K562 (cell line): ENCODE results near the gene ATXN7L2. TPM values are rescaled to one million over a fixed set of nuclear protein-coding genes. Genes with fewer than 3 reads are reported as not detected.

Experiments
- ARID1B ChIP-seq: fragments of 450-650 bp; IDR thresholded peaks from 2 replicates; pipeline ENCODE4 v1.6.1; 2016; ENCODE audit warnings: antibody characterized with exemption, mild to moderate bottlenecking, inconsistent platforms
- CBFA2T3 ChIP-seq: fragments of 450-650 bp; IDR thresholded peaks from 2 replicates; pipeline ENCODE4 v1.6.1; 2017
- E2F6 ChIP-seq, 2 experiments: IDR thresholded peaks; 2 replicates each; pipeline ENCODE4 v1.6.1; 2011; ENCODE audit warnings: borderline replicate concordance in 1 of 2, control low read depth in 1 of 2, low read depth in 1 of 2, low read length in 1 of 2, mild to moderate bottlenecking in 1 of 2, mixed read lengths in 1 of 2, moderate library complexity in 1 of 2; ENCODE audit not compliant: insufficient read depth in 1 of 2, insufficient read length in 1 of 2, poor library complexity in 1 of 2, severe bottlenecking in 1 of 2; ENCODE audit errors: extremely low read depth in 1 of 2
- ETS2 ChIP-seq: IDR thresholded peaks from 2 replicates; pipeline ENCODE4 v1.6.1; 2016; ENCODE audit warnings: borderline replicate concordance, missing genetic modification characterization, mild to moderate bottlenecking, moderate library complexity, missing compliant biosample characterization; ENCODE audit not compliant: poor library complexity, severe bottlenecking
- FUS ChIP-seq: fragments of 200-400 bp; formaldehyde crosslinking; optimal IDR thresholded peaks from 2 replicates; pipeline ENCODE3; 2017; ENCODE audit warnings: low read depth, low read length
- HNRNPL ChIP-seq: fragments of 200-400 bp; formaldehyde crosslinking; IDR thresholded peaks from 2 replicates; pipeline ENCODE4 v1.6.1; 2017; ENCODE audit warnings: low read depth, mild to moderate bottlenecking, low read length
- MAX ChIP-seq: sonication (generic); formaldehyde crosslinking; IDR thresholded peaks from 2 replicates; pipeline ENCODE4 v1.9.0; 2022; ENCODE audit warnings: mild to moderate bottlenecking, missing genetic modification reagents
- MCM5 ChIP-seq: fragments of 450-650 bp; IDR thresholded peaks from 2 replicates; pipeline ENCODE4 v1.6.1; 2016; ENCODE audit warnings: low read depth
- MIER1 ChIP-seq: fragments of 450-650 bp; IDR thresholded peaks from 2 replicates; pipeline ENCODE4 v1.6.1; 2016; ENCODE audit warnings: antibody characterized with exemption, mild to moderate bottlenecking, low read depth
- NCOR1 ChIP-seq: fragments of 450-650 bp; IDR thresholded peaks from 2 replicates; pipeline ENCODE4 v1.6.1; 2016; ENCODE audit warnings: mild to moderate bottlenecking, moderate library complexity
- NFE2L1 ChIP-seq: fragments of 450-650 bp; IDR thresholded peaks from 2 replicates; pipeline ENCODE4 v1.6.1; 2016; ENCODE audit warnings: missing genetic modification characterization, low read depth, mild to moderate bottlenecking, missing compliant biosample characterization, moderate library complexity, borderline replicate concordance
- RBM34 ChIP-seq: fragments of 200-400 bp; formaldehyde crosslinking; IDR thresholded peaks from 2 replicates; pipeline ENCODE4 v1.6.1; 2018; ENCODE audit warnings: low read length, borderline replicate concordance; ENCODE audit not compliant: insufficient read depth
- RNF2 ChIP-seq: sonication (generic); IDR thresholded peaks from 2 replicates; pipeline ENCODE4 v1.6.1; 2016
- SMARCA5 ChIP-seq: fragments of 450-650 bp; IDR thresholded peaks from 2 replicates; pipeline ENCODE4 v1.6.1; 2016
- SOX6 ChIP-seq: fragments of 450-650 bp; IDR thresholded peaks from 2 replicates; pipeline ENCODE4 v1.6.1; 2014; ENCODE audit warnings: mild to moderate bottlenecking
- SRF ChIP-seq, 2 experiments: fragments of 250-450, 450-650 bp in 1 of 2; sonication (Bioruptor Pico) in 1 of 2; sonication (generic) in 1 of 2; formaldehyde crosslinking; IDR thresholded peaks; 2 replicates each; pipeline versions ENCODE4 v1.5.0 to v1.5.1; 2020 to 2022; ENCODE audit warnings: mild to moderate bottlenecking in 1 of 2, missing genetic modification reagents in 1 of 2
- TAL1 ChIP-seq: fragments of 450-650 bp; IDR thresholded peaks from 2 replicates; pipeline ENCODE4 v1.6.1; 2016; ENCODE audit warnings: mild to moderate bottlenecking
- TEAD4 ChIP-seq, 2 experiments: sonication (generic) in 1 of 2; formaldehyde crosslinking in 1 of 2; IDR thresholded peaks; 2 replicates each; pipeline versions ENCODE4 v1.6.1 to v1.8.0; 2012 to 2022; ENCODE audit warnings: borderline replicate concordance in 1 of 2, inconsistent platforms in 1 of 2, low read length in 1 of 2, mild to moderate bottlenecking in 1 of 2, missing genetic modification reagents in 1 of 2
- UBTF ChIP-seq, 2 experiments: IDR thresholded peaks; 2 replicates each; pipeline ENCODE4 v1.6.1; 2012; ENCODE audit warnings: improper control_type of control experiment in 2 of 2, low read depth in 2 of 2, low read length in 2 of 2, borderline replicate concordance in 1 of 2
- ZC3H4 ChIP-seq: sonication (generic); formaldehyde crosslinking; IDR thresholded peaks from 2 replicates; pipeline ENCODE4 v1.9.0; 2021; ENCODE audit warnings: missing genetic modification reagents, borderline replicate concordance
- ZNF253 ChIP-seq: fragments of 250-450 bp; sonication (Bioruptor Pico); conservative IDR thresholded peaks from 2 replicates; pipeline ENCODE4 v1.6.1; 2021; ENCODE audit warnings: mild to moderate bottlenecking
- ZNF431 ChIP-seq: sonication (generic); formaldehyde crosslinking; IDR thresholded peaks from 2 replicates; pipeline ENCODE4 v1.8.0; 2022; ENCODE audit warnings: mild to moderate bottlenecking, missing genetic modification reagents
- ZNF655 ChIP-seq: fragments of 250-450 bp; sonication (Bioruptor Pico); IDR thresholded peaks from 2 replicates; pipeline ENCODE4 v1.5.0; 2021
- polyA plus RNA-seq, 8 experiments: library from polyadenylated mRNA; depleted of rRNA in 4 of 8; stranded (reverse) in 5 of 8; unstranded in 3 of 8; fragments of >200 nt; fragmentation: Nextera tagmentation in 2 of 8; fragmentation: Illumina TruSeq in 1 of 8; extraction: Ambion mirVana in 2 of 8; extraction: Trizol in 1 of 8; gene quantifications; 2 replicates each; pipeline versions ENCODE4 v1.2.1 to v1.2.3, GENCODE V29; 2011 to 2014; ENCODE audit warnings: inconsistent platforms in 1 of 8, missing spikeins in 1 of 8
- total RNA-seq, 7 experiments: library from RNA; depleted of rRNA in 6 of 7; stranded (reverse); fragments of >200 nt in 6 of 7; fragmentation: Illumina TruSeq in 2 of 7; extraction: Trizol in 2 of 7; gene quantifications; 2 replicates each; pipeline versions ENCODE4 v1.2.1 to v1.2.3, GENCODE V29; 2011 to 2021; ENCODE audit warnings: low replicate concordance in 1 of 7

The ATXN7L2 gene
- total and polyA plus RNA-seq, 9 of the 15 experiments (the other 6 are each of a cell fraction or from before 2014, with no cell fraction given): 0.21 to 10.4 (median 5.8) TPM

- TF ChIP-seq NFE2L1 (no peak), ETS2 (no peak), ZNF655 (CRISPR knock-in tag) (no peak), NCOR1 (no peak), SRF (CRISPR knock-in tag; IDR thresholded peaks at IDR 0.05) (no peak), TAL1 (no peak), ZNF431 (CRISPR knock-in tag) (no peak), MAX (CRISPR knock-in tag) (peak; percentile 79), MCM5 (no peak), FUS (no peak), MIER1 (no peak), CBFA2T3 (no peak), TEAD4 (IDR thresholded peaks at IDR 0.05; ENCODE audit: low read length) (no peak), TEAD4 (CRISPR knock-in tag; IDR thresholded peaks at IDR 0.05; ENCODE audit: borderline replicate concordance) (no peak), SOX6 (no peak), UBTF (IDR thresholded peaks at IDR 0.05; ENCODE audit: borderline replicate concordance in 1 of 2, low read depth in 2 of 2, low read length in 2 of 2) (no peak), ARID1B (no peak), ZC3H4 (CRISPR knock-in tag) (no peak), ZNF253 (CRISPR knock-in tag) (no peak), SMARCA5 (no peak), RBM34 (no peak), E2F6 (IDR thresholded peaks at IDR 0.05; ENCODE audit: borderline replicate concordance in 1 of 2, extremely low read depth in 1 of 2, insufficient read depth in 1 of 2, insufficient read length in 1 of 2, low read depth in 1 of 2, low read length in 1 of 2, poor library complexity in 1 of 2, severe bottlenecking in 1 of 2) (peak; percentile 61 to 90), RNF2 (no peak), HNRNPL (no peak)
These were observed 25.8 kb downstream of the ATXN7L2 start, which contains the start of gene AMIGO1 (continued) for GRCh38 chr1:109509176-109510134.
